MM.1S (cell line): ENCODE data around the gene LAGE3.

Experiments
- DNase-seq: peaks from one replicate; pipeline ENCODE4 v3.0.0-alpha.2; 2015
- H2AFZ ChIP-seq: fragments of 300-600 bp; sonication (generic); 2 replicates; pipeline ENCODE4 v1.6.0; 2016; ENCODE audit warnings: antibody characterized with exemption, low read length
- H3F3A ChIP-seq: fragments of 300-600 bp; sonication (generic); 2 replicates; pipeline ENCODE4 v1.6.1; 2016; ENCODE audit warnings: mild to moderate bottlenecking, antibody characterized with exemption, low read length, moderate library complexity, mixed read lengths; ENCODE audit not compliant: insufficient read depth
- H3K27ac ChIP-seq: fragments of 300-600 bp; sonication (generic); 2 replicates; pipeline ENCODE4 v1.5.1; 2016; ENCODE audit warnings: mild to moderate bottlenecking, low read length
- H3K27me3 ChIP-seq: fragments of 300-600 bp; sonication (generic); replicated peaks from 2 replicates; pipeline ENCODE4 v1.6.0; 2016; ENCODE audit warnings: low read length; ENCODE audit not compliant: insufficient read depth
- H3K36me3 ChIP-seq: fragments of 300-600 bp; sonication (generic); replicated peaks from 2 replicates; pipeline ENCODE4 v1.6.1; 2016; ENCODE audit warnings: mild to moderate bottlenecking, low read length, mixed read lengths; ENCODE audit not compliant: insufficient read depth
- H3K4me1 ChIP-seq: fragments of 300-600 bp; sonication (generic); 2 replicates; pipeline ENCODE4 v1.6.1; 2016; ENCODE audit warnings: low read length, mixed read lengths
- H3K4me2 ChIP-seq: fragments of 300-600 bp; sonication (generic); 2 replicates; pipeline ENCODE4 v1.6.0; 2016; ENCODE audit warnings: low read depth, low read length
- H3K4me3 ChIP-seq: fragments of 300-600 bp; sonication (generic); 2 replicates; pipeline ENCODE4 v1.5.1; 2016; ENCODE audit warnings: low read length, mixed read lengths
- H3K79me2 ChIP-seq: fragments of 300-600 bp; sonication (generic); 2 replicates; pipeline ENCODE4 v1.6.1; 2016; ENCODE audit warnings: mixed run types, low read length, mixed read lengths
- H3K9ac ChIP-seq: fragments of 300-600 bp; sonication (generic); 2 replicates; pipeline ENCODE4 v1.6.1; 2016; ENCODE audit warnings: low read length, mixed read lengths
- H3K9me2 ChIP-seq: fragments of 300-600 bp; sonication (generic); replicated peaks from 2 replicates; pipeline ENCODE4 v1.6.1; 2016; ENCODE audit warnings: mild to moderate bottlenecking, low read length, mixed read lengths; ENCODE audit not compliant: insufficient read depth
- H3K9me3 ChIP-seq: fragments of 300-600 bp; sonication (generic); replicated peaks from 2 replicates; pipeline ENCODE4 v1.6.1; 2016; ENCODE audit warnings: mild to moderate bottlenecking, low read length, mixed read lengths; ENCODE audit not compliant: insufficient read depth
- H4K20me1 ChIP-seq: fragments of 300-600 bp; sonication (generic); 2 replicates; pipeline ENCODE4 v1.6.1; 2016; ENCODE audit warnings: mild to moderate bottlenecking, low read length, moderate library complexity, mixed read lengths; ENCODE audit not compliant: insufficient read depth
- EZH2 ChIP-seq: fragments of 300-600 bp; sonication (generic); optimal IDR thresholded peaks from 2 replicates; pipeline ENCODE3; 2017; ENCODE audit warnings: low read depth, mild to moderate bottlenecking, antibody characterized with exemption, low read length, mixed read lengths
- EZH2phosphoT487 ChIP-seq: fragments of 300-600 bp; sonication (generic); IDR thresholded peaks from 2 replicates; pipeline ENCODE4 v1.6.1; 2018; ENCODE audit warnings: antibody characterized with exemption, low read length
- TF ChIP-seq, protein P1 (sequence below): fragments of 300-600 bp; sonication (generic); IDR thresholded peaks from 2 replicates; pipeline ENCODE4 v1.5.1; 2016; ENCODE audit warnings: antibody characterized with exemption, low read length, mixed read lengths

LAGE3 gene

DNA sequence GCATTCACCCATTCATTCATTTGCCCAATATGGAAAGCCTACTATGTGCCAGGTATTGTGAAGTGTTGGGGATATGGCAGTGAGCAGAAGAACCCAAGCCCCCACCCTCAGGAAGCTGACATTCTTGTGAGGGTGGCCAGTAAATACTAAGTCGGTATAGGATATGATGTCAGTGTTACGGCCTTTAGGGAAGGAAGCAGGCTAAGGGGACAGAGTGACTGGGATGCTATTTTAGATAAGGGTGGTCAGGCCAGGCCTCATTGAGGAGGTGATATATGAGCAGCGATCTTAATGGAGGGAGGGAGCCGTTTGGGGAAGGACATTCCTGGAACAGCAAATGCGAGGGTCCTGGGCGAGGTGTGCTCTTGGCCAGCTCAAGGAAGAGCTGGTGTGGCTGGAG lies 48.6 kb downstream of the LAGE3 start:
- H3K4me1 ChIP-seq, result no peaks in the 10 kb centered on the region
- no peak overlapping the region for H3K4me2 ChIP-seq
- no peak overlapping the region for H3K9ac ChIP-seq
- H3K79me2 ChIP-seq, result peaks cover 24% of the 10 kb centered on the region
- H3K36me3 ChIP-seq, result no peaks in the 10 kb centered on the region
- H3K27me3 ChIP-seq, result no peaks in the 10 kb centered on the region
- no peaks in the 10 kb centered on the region for H3K9me3 ChIP-seq
- H3K27ac ChIP-seq, result no peak overlapping the region
- TF ChIP-seq EZH2 (no peak), EZH2phosphoT487 (no peak)
- TF ChIP-seq, protein P1, sequence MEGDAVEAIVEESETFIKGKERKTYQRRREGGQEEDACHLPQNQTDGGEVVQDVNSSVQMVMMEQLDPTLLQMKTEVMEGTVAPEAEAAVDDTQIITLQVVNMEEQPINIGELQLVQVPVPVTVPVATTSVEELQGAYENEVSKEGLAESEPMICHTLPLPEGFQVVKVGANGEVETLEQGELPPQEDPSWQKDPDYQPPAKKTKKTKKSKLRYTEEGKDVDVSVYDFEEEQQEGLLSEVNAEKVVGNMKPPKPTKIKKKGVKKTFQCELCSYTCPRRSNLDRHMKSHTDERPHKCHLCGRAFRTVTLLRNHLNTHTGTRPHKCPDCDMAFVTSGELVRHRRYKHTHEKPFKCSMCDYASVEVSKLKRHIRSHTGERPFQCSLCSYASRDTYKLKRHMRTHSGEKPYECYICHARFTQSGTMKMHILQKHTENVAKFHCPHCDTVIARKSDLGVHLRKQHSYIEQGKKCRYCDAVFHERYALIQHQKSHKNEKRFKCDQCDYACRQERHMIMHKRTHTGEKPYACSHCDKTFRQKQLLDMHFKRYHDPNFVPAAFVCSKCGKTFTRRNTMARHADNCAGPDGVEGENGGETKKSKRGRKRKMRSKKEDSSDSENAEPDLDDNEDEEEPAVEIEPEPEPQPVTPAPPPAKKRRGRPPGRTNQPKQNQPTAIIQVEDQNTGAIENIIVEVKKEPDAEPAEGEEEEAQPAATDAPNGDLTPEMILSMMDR, result no peak
- no peak overlapping the region for H2AFZ ChIP-seq
- no peak for DNase-seq
- H3K4me3 ChIP-seq, result no peak overlapping the region
- no peaks in the 10 kb centered on the region for H3F3A ChIP-seq
- H4K20me1 ChIP-seq, result no peaks in the 10 kb centered on the region
- no peaks in the 10 kb centered on the region for H3K9me2 ChIP-seq

- TF ChIP-seq EZH2, result no peak
- TF ChIP-seq, protein P1, result no peak
- TF ChIP-seq EZH2phosphoT487, result no peak
- no peak for DNase-seq
- Histone ChIP-seq H3F3A (no peaks in the 10 kb centered on the region), H3K9me2 (no peaks in the 10 kb centered on the region), H3K9ac (no peak overlapping the region), H3K27me3 (no peaks in the 10 kb centered on the region), H3K27ac (no peak overlapping the region), H2AFZ (no peak overlapping the region), H4K20me1 (no peaks in the 10 kb centered on the region), H3K4me1 (no peaks in the 10 kb centered on the region), H3K4me3 (peak overlapping the region; percentile 73), H3K9me3 (no peaks in the 10 kb centered on the region), H3K79me2 (peaks cover 24% of the 10 kb centered on the region), H3K36me3 (no peaks in the 10 kb centered on the region), H3K4me2 (peak overlapping the region; percentile 91; the same call in 1 of the 2 replicates)
Observed at GRCh38 chrX:154429711-154430110, 49.4 kb downstream of the LAGE3 start.

GRCh38 chrX:154428176-154429171 lies 50.6 kb downstream of the LAGE3 start, which contains the start of gene ATP6AP1:
ATP6AP1 (plus strand) TSS chrX:154428677; CDS start chrX:154428693, 16 bp downstream.
- Histone ChIP-seq H3K27ac (no peak within 1 kb of the TSS; the same call in 1 of the 2 replicates), H3K4me2 (peak within 1 kb of the TSS; percentile 91), H3K27me3 (no peaks in the 10 kb centered on the region), H4K20me1 (no peaks in the 10 kb centered on the region), H3F3A (no peaks in the 10 kb centered on the region), H3K4me1 (no peaks in the 10 kb centered on the region), H3K36me3 (no peaks in the 10 kb centered on the region), H3K9me3 (no peaks in the 10 kb centered on the region), H2AFZ (peak within 1 kb of the TSS; percentile 67; the same call in 1 of the 2 replicates), H3K79me2 (peaks cover 24% of the 10 kb centered on the region), H3K9ac (peak within 1 kb of the TSS; percentile 66; the same call in 1 of the 2 replicates), H3K9me2 (no peaks in the 10 kb centered on the region), H3K4me3 (peak within 1 kb of the TSS; percentile 73)
- TF ChIP-seq, protein P1, result peak; percentile 10; the same call in 1 of the 2 replicates
- TF ChIP-seq EZH2phosphoT487 (no peak), EZH2 (no peak)
- peak; percentile 85 for DNase-seq
